SKM-1 treated with dmso at 0.1 percent for 144 hours (cell line): ENCODE measurements around the gene TAF1L.

Source experiments
- DNase-seq: peaks from one replicate; lab custom pipeline; 2025; ENCODE audit not compliant: unreplicated experiment; lab: John Stamatoyannopoulos, UW

TAF1L gene

GRCh38 chr9:32589083-32589723, 46.3 kb downstream of the TAF1L start:
- peak; percentile 43 for DNase-seq

- no peak for DNase-seq
Measured at GRCh38 chr9:32587901-32588300, 47.6 kb downstream of the TAF1L start.

GRCh38 chr9:32584784-32585183, 50.7 kb downstream of the TAF1L start:
- DNase-seq = no peak

DNA sequence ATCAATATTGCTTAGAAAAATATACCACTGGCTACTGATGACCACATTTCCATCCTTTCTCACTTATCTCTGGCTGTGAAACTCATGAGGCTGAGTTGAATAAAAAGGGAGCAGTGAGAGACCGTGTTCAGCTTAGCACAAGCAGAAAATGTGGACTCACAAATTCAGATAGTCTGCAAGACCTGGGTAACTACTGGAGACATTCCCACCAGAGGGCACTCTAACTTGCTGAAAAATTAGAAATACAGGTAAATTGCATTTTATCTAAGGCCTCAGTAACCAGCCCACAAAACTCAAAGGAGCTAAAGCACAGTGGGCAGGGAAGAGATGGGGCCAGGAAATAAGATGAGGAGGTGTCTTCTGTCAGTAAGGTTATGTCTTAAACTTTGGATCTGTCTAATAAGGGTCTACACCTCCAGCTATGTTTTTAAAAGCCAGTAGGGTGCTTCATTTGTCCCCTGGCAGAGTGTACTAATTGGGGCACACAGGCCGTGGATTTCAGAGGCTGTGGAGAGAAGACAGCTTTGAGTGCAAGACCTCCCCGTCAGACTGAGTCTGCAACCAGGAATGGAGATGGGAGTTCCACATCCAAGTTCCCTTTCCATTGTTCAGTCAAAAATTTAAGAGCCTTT, 53.8 kb downstream of the TAF1L start:
- DNase-seq = peak; percentile 54

DNA sequence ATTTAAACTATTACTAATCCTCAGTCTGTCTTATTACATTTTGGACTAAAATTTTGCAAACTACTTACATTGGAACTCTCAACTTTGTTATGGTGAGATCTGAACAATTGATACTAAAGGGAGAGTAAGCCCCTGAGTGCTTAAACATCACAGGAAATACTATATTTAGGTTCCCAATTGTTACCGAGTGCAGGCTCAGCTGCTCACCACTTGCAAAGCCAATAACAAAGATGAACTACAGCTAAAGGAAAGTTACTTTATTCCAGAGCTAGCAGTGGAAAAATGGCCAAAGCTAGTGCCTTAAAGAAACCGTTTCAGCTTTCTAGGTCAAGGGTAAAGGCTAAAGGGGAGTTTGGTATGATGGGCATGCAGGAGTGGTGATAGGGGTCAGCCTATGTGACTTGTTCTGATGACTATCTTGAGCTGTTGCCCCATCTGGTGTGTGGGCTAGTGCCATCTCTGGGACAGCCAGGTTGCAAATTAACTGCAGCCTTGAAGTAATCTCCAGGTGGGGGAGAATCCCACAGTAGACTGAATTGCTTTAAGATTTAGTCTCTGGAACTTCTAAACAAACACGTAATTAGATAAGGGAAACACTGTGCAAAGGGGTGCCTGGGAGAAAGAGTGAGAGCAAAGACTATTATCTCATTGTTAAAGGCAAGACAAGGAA, 54.7 kb downstream of the TAF1L start:
- DNase-seq = no peak

- DNase-seq = peak; percentile 40
Measured at GRCh38 chr9:32579706-32580331, 55.6 kb downstream of the TAF1L start.
